Fibroblast of peridontal ligament (primary cell): ENCODE results near the gene ABCA5.

ENCODE experiments used
- DNase-seq: peaks from one replicate; pipeline ENCODE4 v3.0.0-alpha.2; 2010; ENCODE audit errors: extremely low read depth

ABCA5 gene, protein sequence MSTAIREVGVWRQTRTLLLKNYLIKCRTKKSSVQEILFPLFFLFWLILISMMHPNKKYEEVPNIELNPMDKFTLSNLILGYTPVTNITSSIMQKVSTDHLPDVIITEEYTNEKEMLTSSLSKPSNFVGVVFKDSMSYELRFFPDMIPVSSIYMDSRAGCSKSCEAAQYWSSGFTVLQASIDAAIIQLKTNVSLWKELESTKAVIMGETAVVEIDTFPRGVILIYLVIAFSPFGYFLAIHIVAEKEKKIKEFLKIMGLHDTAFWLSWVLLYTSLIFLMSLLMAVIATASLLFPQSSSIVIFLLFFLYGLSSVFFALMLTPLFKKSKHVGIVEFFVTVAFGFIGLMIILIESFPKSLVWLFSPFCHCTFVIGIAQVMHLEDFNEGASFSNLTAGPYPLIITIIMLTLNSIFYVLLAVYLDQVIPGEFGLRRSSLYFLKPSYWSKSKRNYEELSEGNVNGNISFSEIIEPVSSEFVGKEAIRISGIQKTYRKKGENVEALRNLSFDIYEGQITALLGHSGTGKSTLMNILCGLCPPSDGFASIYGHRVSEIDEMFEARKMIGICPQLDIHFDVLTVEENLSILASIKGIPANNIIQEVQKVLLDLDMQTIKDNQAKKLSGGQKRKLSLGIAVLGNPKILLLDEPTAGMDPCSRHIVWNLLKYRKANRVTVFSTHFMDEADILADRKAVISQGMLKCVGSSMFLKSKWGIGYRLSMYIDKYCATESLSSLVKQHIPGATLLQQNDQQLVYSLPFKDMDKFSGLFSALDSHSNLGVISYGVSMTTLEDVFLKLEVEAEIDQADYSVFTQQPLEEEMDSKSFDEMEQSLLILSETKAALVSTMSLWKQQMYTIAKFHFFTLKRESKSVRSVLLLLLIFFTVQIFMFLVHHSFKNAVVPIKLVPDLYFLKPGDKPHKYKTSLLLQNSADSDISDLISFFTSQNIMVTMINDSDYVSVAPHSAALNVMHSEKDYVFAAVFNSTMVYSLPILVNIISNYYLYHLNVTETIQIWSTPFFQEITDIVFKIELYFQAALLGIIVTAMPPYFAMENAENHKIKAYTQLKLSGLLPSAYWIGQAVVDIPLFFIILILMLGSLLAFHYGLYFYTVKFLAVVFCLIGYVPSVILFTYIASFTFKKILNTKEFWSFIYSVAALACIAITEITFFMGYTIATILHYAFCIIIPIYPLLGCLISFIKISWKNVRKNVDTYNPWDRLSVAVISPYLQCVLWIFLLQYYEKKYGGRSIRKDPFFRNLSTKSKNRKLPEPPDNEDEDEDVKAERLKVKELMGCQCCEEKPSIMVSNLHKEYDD (N-terminal part only)

GRCh38 chr17:69327060-69327831, at the start of gene ABCA5:
Gene ABCA5 (minus strand): TSS chr17:69327133. CDS start chr17:69314415, 12,718 bp downstream.
- peak; percentile 60 for DNase-seq

DNA sequence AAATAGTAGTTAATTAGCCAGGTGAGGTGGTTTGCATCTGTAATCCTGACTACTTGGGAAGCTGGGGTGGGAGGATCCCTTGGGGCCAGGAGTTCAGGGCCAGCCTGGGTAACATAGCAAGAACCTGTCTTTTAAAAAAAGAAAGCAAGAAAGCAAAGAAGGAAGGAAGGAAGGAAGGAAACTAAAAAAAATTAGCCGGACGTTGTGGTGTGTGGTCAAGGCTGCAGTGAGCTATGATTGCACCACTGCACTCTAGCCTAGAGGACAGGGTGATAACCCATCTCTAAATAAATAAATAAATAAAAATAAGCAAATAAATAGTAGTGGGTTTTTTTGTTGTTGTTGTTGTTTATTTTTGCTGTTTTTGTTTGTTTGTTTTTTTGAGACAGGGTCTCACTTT, 48.3 kb upstream of the ABCA5 start:
- DNase-seq = no peak

- no peak for DNase-seq
These were observed 46.1 kb upstream of the ABCA5 start for GRCh38 chr17:69373069-69373468.

DNA sequence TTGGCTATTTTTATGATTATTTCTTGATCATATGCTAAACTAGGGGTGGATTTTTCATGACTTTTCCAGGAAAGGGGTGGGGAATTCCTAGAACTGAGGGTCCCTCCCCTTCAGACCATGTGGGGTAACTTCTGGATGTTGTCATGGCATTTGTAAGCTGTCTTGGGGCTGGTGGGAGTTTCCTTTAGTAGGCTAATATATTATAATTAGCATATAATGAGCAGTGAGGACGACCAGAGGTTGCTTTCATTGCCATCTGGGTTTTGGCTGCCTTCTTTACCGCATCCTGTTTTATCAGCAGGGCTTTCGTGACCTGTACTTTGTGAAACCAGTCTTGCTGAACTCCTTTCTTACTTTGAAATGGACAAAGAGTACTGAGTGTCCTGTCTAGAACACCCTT, 40.4 kb upstream of the ABCA5 start:
- DNase-seq = no peak

- no peak for DNase-seq
These were observed 36.7 kb upstream of the ABCA5 start for GRCh38 chr17:69363488-69364210.

GRCh38 chr17:69361156-69361555, 34.2 kb upstream of the ABCA5 start:
- no peak for DNase-seq

- no peak for DNase-seq
These were observed 32.0 kb upstream of the ABCA5 start for GRCh38 chr17:69358688-69359596.

DNA sequence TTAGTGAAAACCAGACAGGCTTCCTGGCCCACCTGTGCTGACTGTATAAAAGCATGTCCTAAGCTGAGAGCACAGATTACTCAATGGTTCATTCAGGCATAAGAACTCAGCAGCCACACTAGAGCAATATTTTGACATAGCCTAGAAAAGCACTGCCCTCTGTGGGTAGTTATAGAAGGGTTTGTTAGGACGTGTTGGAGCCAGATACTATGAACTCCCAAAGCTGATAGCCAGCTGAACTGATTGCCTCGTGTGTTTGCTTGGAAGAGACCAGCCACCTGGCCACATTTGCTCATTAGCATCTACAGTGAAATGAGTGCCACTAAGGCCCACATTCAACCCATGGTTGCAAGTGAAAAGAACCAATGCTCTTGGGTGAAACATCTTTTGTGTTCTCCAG, 30.8 kb upstream of the ABCA5 start:
- DNase-seq = no peak

GRCh38 chr17:69356625-69357024, 29.7 kb upstream of the ABCA5 start:
- no peak for DNase-seq

GRCh38 chr17:69350911-69351310, 24.0 kb upstream of the ABCA5 start:
- DNase-seq = no peak

- DNase-seq = no peak
These were observed 21.5 kb upstream of the ABCA5 start for GRCh38 chr17:69348429-69348828.

DNA sequence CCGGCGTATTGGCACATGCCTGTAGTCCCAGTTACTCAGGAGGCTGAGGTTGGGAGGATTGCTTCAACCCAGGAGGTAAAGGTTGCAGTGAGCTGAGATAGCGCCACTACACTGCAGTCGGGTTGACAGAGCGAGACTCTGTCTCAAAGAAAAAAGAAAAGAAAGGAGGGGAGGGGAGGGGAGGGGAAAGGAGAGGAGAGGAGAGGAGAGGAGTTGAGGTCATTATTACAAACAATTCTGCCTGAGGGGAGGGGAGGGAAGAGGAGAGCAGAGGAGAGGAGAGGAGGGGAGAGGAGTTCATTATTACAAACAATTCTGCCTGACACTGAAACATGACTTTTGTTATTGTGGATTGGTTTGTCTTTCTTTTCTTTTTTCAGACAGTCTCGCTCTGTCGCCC, 19.8 kb upstream of the ABCA5 start:
- DNase-seq = no peak

GRCh38 chr17:69344939-69345338, 18.0 kb upstream of the ABCA5 start:
- no peak for DNase-seq

- no peak for DNase-seq
These were observed 16.1 kb upstream of the ABCA5 start for GRCh38 chr17:69342896-69343644.

DNA sequence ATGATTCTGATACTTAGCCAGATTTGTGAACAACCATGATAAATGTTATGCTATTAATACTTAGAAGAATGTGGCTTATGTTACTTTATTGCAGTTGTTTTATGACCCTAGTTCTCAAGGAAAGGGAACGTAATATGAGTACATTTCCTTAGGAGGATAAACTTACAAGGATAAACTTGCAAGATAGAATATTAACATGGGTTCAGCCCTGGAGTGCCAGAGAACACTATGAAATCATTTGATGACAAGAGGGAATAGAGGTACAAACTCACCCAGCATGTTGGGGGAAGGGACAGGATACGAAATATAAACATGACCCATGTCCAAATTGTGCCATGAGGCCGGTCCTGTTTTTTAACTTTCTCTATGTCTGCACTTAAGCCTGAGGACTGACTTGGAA, 13.0 kb upstream of the ABCA5 start:
- DNase-seq = no peak

DNA sequence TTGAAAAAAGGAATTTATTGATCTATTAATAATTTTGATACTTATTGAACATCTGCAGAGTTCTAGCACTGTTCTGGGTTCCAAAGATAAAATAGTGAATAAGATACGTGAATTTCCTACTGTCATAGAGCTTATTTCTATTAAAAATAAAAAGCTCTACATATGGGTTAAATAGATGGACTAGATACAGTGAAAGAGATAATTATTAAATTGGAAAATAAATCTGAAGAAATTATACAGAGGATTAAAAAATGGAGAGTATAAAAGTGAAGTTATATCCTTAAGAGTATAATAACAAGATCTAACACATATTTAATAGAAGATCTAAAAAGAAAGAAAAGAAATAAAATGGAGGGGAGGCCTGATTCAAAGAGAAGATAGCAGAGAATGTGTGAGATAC, 10.1 kb upstream of the ABCA5 start:
- DNase-seq = no peak

DNA sequence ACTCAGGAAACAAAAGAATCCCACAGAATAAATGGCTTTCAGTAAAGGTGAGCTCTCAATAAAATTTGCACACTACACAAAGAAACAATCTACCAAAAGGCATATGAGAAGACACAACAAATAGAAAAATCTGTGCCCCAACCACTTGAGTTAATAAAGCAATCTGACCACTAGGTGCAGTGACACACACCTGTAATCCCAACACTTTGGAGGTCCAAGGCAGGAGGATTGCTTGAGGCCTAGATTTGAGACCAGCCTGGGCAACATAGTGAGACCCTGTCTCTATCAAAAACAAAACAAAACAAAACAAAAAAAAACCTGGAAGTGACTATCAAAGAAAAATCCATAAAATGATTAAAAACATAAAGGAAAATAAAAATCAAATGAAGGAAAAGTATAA, 9.6 kb upstream of the ABCA5 start:
- no peak for DNase-seq

- DNase-seq = peak; percentile 66
These were observed 8.1 kb upstream of the ABCA5 start for GRCh38 chr17:69335058-69335457.

- no peak for DNase-seq
These were observed 6.6 kb upstream of the ABCA5 start for GRCh38 chr17:69333561-69333960.
